Body of pancreas (tissue), 4 donors: ENCODE measurements around the gene TSHZ2. TPM values are rescaled to one million over a fixed set of nuclear protein-coding genes. Genes with fewer than 3 reads are reported as not detected.

ENCODE experiments used
- ATAC-seq: fragments of 150-250 bp; one replicate; pipeline ENCODE4 v1.9.1; 2016
- DNase-seq, 4 donors: peaks; one replicate each; pipeline ENCODE4 v3.0.0-alpha.2; 2019
- H3K27ac ChIP-seq, 4 donors: fragments of 200-600 bp; sonication (generic); 1 replicate in 3 of 4; 2 replicates in 1 of 4; pipeline versions ENCODE4 v1.5.1 to v1.6.1; 2016 to 2019; ENCODE audit warnings: mild to moderate bottlenecking in 1 of 4, mixed read lengths in 1 of 4, moderate library complexity in 1 of 4
- H3K27me3 ChIP-seq, 2 donors: fragments of 200-600 bp; sonication (generic); one replicate each; pipeline ENCODE4 v1.6.0; 2016; ENCODE audit warnings: mild to moderate bottlenecking in 1 of 2
- H3K36me3 ChIP-seq, 2 donors: fragments of 200-600 bp; sonication (generic); replicated peaks in 1 of 2; 2 replicates each; pipeline ENCODE4 v1.5.1; 2016; ENCODE audit warnings: low read depth in 2 of 2; ENCODE audit not compliant: insufficient read depth in 1 of 2
- H3K4me1 ChIP-seq: fragments of 200-600 bp; sonication (generic); one replicate; pipeline ENCODE4 v1.6.0; 2016
- H3K4me3 ChIP-seq, 2 donors: fragments of 200-600 bp; sonication (generic); 1 replicate in 1 of 2; 2 replicates in 1 of 2; pipeline ENCODE4 v1.5.1; 2016 to 2019
- H3K9me3 ChIP-seq, 3 donors: fragments of 200-600 bp; sonication (generic); 1 replicate in 2 of 3; 2 replicates in 1 of 3; pipeline ENCODE4 v1.5.1; 2016
- CTCF ChIP-seq, 7 experiments: fragments of 450-650 bp in 4 of 7; fragments of 200-600 bp in 3 of 7; sonication (generic) in 3 of 7; IDR thresholded peaks; one replicate each; pipeline ENCODE4 v1.5.1; 2016 to 2019; ENCODE audit warnings: antibody characterized with exemption in 7 of 7
- POLR2A ChIP-seq, 3 donors: fragments of 450-650 bp; IDR thresholded peaks; one replicate each; pipeline ENCODE4 v1.6.1; 2016; ENCODE audit warnings: antibody characterized with exemption in 3 of 3, mild to moderate bottlenecking in 2 of 3
- WGBS, 2 donors: methylation state at CpG; one replicate each; pipeline ENCODE4 v1.1.5; 2017; 5-methylcytosine and 5-hydroxymethylcytosine counted together
- intact Hi-C: fragments of 100-400 bp; cut with DNase I; formaldehyde crosslinking; loops from one replicate; pipeline ENCODE4 v1.15.1; 2023
- total RNA-seq, 2 donors: library from RNA; depleted of rRNA; stranded (reverse); fragments of >200 nt; gene quantifications; one replicate each; pipeline ENCODE4 v1.1.0, GENCODE V29; 2016

TSHZ2 gene
- total RNA-seq, 2 donors from 2014 or later = 6.0 to 9.6 TPM

- Histone ChIP-seq H3K9me3 (no peaks in the 10 kb centered on the region), H3K27me3 (no peaks in the 10 kb centered on the region), H3K36me3 (no peaks in the 10 kb centered on the region), H3K4me1 (no peaks in the 10 kb centered on the region), H3K4me3 (no peak overlapping the region), H3K27ac (no peak overlapping the region)
- WGBS, 2 donors = 36 to 39% methylated on average over 3 of the region's 3 CpGs
- intact Hi-C loops = no loop called here
- no peak for ATAC-seq
- no peak for TF ChIP-seq POLR2A (IDR thresholded peaks at IDR 0.05)
- TF ChIP-seq CTCF (IDR thresholded peaks at IDR 0.05) = no peak
- no peak for DNase-seq
These were observed 20.9 kb downstream of the TSHZ2 start for GRCh38 chr20:52993076-52993475.

- no peaks in the 10 kb centered on the region for H3K36me3 ChIP-seq
- ATAC-seq (no peak), DNase-seq (no peak)
- intact Hi-C loops = no loop called here
- no peak overlapping the region for H3K27ac ChIP-seq
- H3K9me3 ChIP-seq = no peaks in the 10 kb centered on the region
- no peak overlapping the region for H3K4me3 ChIP-seq
- TF ChIP-seq POLR2A (IDR thresholded peaks at IDR 0.05) (no peak), CTCF (IDR thresholded peaks at IDR 0.05) (no peak)
- H3K4me1 ChIP-seq = no peaks in the 10 kb centered on the region
- 63 to 67% methylated on average over 10 of the region's 10 CpGs for WGBS, 2 donors
- H3K27me3 ChIP-seq = no peaks in the 10 kb centered on the region
These were observed 22.2 kb downstream of the TSHZ2 start for GRCh38 chr20:52994184-52994970.

- Histone ChIP-seq H3K4me3 (no peak overlapping the region), H3K9me3 (no peaks in the 10 kb centered on the region), H3K27ac (no peak overlapping the region), H3K4me1 (no peaks in the 10 kb centered on the region), H3K27me3 (no peaks in the 10 kb centered on the region), H3K36me3 (no peaks in the 10 kb centered on the region)
- intact Hi-C loops = no loop called here
- DNase-seq (no peak), ATAC-seq (no peak)
- WGBS, 2 donors = 95 to 96% methylated on average over 1 of the region's 1 CpG
- no peak for TF ChIP-seq CTCF (IDR thresholded peaks at IDR 0.05)
- TF ChIP-seq POLR2A (IDR thresholded peaks at IDR 0.05) = no peak
These were observed 24.0 kb downstream of the TSHZ2 start for GRCh38 chr20:52996130-52996529.

- Histone ChIP-seq H3K4me3 (no peak overlapping the region), H3K9me3 (no peaks in the 10 kb centered on the region), H3K27ac (no peak overlapping the region), H3K4me1 (no peaks in the 10 kb centered on the region), H3K27me3 (no peaks in the 10 kb centered on the region), H3K36me3 (no peaks in the 10 kb centered on the region)
- no peak for DNase-seq
- intact Hi-C loops = no loop called here
- TF ChIP-seq CTCF (IDR thresholded peaks at IDR 0.05) (no peak), POLR2A (IDR thresholded peaks at IDR 0.05) (no peak)
- WGBS, 2 donors = 74 to 76% methylated on average over 5 to 6 of the region's 6 CpGs
- ATAC-seq = no peak
These were observed 24.5 kb downstream of the TSHZ2 start for GRCh38 chr20:52996658-52997057.

- intact Hi-C loops = no loop called here
- no peak overlapping the region for H3K4me3 ChIP-seq
- TF ChIP-seq POLR2A (IDR thresholded peaks at IDR 0.05) = no peak
- TF ChIP-seq CTCF (IDR thresholded peaks at IDR 0.05) = no peak
- no peaks in the 10 kb centered on the region for H3K4me1 ChIP-seq
- DNase-seq (no peak), ATAC-seq (no peak)
- H3K27ac ChIP-seq = no peak overlapping the region
- no peaks in the 10 kb centered on the region for H3K36me3 ChIP-seq
- H3K27me3 ChIP-seq = no peaks in the 10 kb centered on the region
- no peaks in the 10 kb centered on the region for H3K9me3 ChIP-seq
- WGBS, 2 donors = 88 to 89% methylated on average over 6 of the region's 6 CpGs
These were observed 26.1 kb downstream of the TSHZ2 start for GRCh38 chr20:52998268-52998667.
